Effector CD4-positive, alpha-beta T cell (primary cell): ENCODE measurements around the gene TSPOAP1.

ENCODE experiments used
- DNase-seq: peaks from one replicate; pipeline ENCODE4 v3.0.0-alpha.2; 2020

Gene TSPOAP1

DNA sequence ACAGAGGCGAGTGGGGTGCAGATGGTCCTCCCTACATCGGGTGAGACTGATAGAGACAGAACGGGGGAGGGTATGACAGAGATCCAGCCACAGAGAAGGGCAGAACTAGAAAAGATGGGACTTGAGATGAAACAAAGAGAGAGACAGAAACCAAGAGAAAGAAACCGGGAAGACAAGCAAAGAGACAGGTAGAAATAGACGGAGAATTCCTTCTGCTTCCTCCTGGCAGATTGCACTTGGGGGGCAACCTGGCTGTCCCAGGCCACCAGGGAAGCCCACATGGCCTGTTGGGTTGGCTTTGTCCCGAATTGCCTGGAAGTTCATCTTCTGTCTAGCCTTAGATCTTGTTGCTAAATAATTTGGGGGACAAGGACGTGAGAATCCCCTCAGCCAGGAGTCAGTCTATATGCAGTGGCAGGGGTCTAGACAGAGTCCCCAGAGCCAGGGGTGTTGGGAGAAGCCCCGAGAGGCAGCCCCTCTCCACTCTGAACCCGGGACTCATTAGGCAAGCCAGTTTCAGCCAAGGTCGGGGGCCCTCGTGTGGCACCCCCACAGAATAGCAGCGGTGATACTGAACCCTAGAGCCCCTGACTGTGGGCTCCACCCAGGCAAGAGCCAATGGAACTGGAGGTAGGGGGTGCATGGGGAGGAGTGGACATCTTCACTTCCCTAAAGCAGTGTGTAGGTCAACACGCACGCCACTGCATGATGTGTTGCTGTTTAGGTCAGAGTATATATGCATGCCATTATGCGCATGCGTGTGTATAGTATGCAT is 627 bp upstream of the TSPOAP1 start:
- DNase-seq: peak; percentile 55

GRCh38 chr17:58327363-58328194 is 1.0 kb downstream of the TSPOAP1 start:
- no peak for DNase-seq

DNA sequence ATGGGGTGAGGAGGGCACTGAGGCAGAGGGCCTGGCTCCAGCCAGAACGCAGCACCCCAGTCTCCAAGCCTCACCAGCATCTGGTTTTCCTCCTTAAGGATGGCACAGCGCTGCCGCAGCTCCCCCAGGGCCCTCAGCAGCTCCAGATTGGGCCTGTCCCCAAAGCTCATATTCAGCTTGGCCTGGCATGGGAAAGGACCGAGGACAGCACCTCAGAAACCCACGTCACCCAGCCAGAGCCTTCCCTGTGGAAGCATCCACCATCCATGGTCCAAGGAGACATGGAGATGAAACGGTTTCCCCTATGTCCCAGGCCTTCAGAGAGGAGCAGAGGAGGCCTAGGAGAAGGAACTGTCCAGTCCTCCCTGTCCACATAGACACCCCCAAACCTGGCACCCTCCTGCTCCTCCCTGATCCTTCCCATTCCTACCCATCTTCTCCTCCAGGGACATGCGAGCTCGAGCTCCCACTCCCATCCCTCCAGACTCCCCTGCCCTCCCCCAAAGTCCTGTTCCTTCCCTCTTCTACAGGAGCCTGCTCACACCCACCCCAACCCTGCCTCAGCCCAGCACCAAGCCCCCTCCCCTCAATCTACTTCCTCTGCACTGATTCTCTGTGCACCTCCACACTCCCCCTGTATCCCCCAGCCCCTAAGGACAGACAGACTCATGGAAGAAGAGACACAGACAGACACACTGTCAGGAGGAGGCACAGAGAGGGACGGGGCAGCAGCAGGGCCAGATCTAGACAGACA is 1.8 kb downstream of the TSPOAP1 start:
- no peak for DNase-seq

GRCh38 chr17:58325976-58326468 is 2.6 kb downstream of the TSPOAP1 start:
- no peak for DNase-seq

- no peak for DNase-seq
Observed at GRCh38 chr17:58325289-58325726, 3.3 kb downstream of the TSPOAP1 start.

GRCh38 chr17:58324409-58325288 is 3.9 kb downstream of the TSPOAP1 start:
- no peak for DNase-seq

- no peak for DNase-seq
Observed at GRCh38 chr17:58324056-58324408, 4.6 kb downstream of the TSPOAP1 start.

DNA sequence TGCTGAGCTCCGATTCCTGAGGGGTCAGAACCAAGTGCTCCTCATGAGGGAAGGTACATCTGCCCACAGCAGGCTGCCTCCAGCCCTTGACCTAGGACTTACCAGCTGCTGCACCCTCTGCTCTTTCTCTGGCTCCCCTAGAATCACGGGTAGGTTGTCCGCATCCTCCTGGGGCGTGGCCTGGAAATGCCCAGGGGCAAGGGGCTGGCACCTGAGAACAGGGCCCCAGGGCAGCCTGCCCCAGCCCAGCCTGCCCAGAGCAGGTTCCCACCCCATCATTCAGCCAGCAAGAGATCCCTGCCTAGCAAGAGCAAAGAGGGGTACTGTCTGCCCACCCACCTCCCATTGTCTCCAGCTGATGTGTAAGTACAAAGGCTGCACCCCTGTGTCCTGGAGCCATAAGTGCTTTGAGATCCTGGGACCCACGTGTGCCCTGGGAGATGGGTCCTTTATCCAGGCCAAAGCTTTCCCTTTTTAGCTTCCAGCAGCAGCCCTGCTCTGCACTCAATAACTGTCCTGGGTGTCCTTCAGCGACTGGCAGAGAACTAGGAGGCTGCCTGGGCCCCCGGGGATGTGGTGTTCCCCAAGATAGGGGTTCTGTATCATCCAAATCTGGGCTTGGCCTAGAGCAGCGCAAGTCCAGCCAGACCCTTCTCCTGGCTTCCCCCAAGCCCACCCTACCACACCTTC is 5.1 kb downstream of the TSPOAP1 start:
- no peak for DNase-seq

- no peak for DNase-seq
Observed at GRCh38 chr17:58322581-58323185, 5.9 kb downstream of the TSPOAP1 start.

DNA sequence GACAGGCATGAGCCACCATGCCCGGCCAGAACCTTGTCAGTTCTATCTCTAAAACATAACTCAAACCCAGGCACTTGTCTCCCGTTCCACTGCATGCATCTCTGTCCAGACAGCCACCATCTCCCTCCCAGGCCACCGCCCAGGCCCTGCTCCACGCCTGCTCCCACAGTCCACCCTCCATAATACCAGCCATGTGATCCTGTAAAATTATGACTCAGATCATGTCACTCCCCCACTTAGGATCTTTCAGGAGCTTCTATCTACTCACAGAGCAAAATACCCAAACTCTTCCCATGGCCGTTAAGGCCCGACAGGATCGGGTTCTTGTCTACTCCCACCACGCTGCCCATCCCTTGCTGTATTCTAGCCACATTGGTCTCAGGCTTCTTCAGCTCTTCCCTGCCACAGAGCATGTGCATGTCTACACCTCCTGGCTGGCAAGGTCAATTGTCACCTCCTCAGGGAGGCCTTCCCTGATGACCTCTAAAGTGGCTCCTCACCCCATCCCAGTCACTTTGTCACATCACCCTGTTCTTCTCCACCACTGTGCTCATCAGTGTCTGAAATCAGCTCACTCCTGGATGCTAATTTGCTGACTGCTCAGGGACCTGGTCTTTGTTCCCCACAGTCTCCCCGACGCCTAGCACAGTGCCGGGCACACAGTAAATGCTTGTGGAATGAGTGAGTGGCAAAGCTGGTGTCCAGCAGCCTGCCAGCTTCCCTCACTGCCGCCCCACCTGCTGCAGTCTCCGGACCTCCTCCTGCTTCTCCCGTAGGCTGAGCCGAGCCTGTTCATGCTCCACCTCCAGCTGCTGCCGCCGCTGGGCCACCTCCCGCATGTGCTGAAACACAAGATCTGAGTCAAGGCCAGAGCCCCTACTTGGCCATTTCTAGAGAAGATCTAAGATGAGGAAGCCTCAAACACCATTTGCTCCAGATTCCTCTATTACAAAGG is 6.7 kb downstream of the TSPOAP1 start:
- DNase-seq: no peak

DNA sequence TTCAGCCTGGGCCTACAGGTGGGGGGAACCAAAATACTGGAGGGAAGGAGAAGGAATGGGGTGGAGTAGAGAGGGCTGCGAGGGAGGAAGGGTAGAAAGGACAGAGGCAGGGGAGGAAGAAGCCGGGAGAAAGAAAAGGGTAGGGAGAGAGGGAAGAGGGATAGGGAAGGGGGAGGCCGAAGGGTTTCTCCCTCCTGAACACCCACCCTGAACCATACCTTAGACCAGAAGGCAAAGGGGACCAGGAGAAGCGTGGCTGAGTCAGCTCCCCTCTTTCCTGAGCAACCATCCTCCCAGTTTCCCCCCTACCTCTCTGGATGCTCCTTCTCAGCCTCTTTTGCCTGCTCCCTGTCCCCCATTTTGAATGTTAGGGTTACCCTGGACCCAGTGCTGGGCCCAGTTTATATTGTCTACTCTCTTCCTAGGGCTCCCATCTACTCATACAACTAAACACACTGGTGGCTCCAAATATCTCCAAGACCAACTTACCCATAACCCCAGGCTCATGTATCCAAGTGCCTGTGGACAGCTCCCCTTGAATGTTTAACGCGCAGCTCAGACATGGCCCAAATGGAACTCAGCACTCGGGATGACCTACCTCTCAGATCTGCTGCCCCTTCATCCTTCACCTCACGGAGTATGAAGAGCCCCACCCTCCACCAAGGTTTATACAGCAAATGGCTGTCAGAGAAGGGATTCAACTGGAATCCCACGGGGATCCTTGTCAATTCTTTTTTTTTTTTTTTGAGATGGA is 7.8 kb downstream of the TSPOAP1 start:
- no peak for DNase-seq

DNA sequence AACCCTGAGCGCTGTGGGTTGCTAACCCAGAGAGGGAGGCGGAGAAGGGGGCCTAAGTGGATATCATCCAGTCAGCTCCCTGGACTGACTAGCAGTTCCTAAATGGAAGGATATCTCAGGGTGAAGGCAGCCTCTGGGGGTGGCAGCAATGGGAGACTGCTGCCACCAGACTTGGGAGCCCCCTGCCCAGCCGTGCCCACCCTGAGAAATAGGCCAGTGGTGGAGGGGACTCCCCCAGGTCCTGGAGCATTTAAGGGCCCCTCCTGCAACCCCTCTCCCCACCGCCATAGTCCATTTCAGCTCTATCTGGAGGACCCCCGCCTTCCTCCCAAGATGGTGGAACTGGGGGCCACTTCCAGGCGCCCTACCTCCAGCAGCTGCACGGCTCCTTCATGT is 8.4 kb downstream of the TSPOAP1 start:
- DNase-seq: no peak

DNA sequence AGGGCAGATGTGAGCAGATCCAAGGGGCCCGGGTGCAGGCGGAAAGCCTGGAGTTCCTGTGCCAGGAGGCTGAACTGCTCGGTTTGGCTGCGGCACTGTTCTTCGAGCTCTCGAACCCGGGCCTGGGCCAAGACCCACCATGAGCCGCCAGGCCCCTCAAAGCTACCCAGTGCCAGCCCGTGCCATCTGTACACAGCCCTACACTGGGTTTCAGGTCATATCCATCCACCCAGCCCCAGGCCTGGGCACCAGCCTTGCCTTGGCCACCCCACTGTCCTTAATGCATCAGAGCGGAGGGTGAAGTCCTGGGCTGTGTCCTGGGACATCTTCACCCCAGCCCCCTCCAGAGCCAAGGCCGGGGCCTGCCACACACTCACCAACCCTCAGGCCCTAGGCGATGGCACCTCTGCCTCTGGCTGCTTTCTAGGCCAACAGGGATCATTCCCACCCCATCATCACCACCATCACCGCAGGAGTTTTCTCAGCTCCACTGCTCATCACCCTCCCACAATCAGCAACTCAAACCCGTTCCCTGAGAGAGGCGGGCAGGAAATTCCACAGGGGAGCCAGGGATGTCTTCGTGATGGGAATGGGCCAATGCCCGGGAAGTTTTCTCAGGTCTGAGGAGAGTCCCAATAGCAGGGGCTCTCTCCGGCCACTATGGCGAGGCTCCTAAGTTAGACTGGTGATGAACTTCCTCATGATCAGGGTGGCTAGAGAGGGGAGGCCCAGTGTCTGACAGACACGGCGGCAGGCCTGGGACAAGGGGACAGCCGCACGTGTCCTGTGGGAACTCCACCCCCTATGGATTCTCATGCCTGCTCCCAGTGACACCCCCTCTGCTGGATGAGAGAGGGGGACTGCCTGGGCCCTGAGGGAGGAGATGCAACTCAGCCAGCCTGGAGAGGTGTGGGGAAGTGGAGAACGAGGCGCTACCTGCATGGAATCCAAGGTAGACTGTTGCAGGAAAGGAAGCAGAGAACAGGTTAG is 9.1 kb downstream of the TSPOAP1 start:
- no peak for DNase-seq

DNA sequence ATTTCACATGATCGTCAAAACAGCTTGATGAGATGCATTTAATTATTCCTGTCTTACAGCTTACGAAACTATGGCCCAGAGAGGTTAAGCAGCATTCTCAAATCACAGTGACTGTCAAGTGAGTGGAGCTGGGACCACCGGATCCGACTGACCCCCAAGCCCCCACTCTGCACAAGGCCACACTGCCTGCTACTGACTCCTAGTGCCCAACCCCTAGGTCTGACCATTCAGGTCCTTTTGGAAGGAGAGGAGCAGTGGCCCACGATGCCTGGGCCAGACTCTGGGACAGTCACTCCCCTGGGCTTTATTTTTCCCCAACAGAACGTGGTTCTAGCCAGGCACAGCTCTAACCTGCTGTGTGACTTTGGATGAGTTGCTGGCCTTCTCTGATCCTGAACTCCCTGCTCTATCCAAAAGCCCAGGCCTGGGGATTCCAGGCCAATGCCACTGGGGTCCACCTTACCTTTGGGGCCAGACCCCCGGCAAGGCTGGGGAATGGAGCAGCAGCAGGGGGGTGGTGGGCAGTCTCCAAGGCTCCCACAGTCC is 9.9 kb downstream of the TSPOAP1 start:
- no peak for DNase-seq

GRCh38 chr17:58318065-58318481 is 10.5 kb downstream of the TSPOAP1 start:
- no peak for DNase-seq

DNA sequence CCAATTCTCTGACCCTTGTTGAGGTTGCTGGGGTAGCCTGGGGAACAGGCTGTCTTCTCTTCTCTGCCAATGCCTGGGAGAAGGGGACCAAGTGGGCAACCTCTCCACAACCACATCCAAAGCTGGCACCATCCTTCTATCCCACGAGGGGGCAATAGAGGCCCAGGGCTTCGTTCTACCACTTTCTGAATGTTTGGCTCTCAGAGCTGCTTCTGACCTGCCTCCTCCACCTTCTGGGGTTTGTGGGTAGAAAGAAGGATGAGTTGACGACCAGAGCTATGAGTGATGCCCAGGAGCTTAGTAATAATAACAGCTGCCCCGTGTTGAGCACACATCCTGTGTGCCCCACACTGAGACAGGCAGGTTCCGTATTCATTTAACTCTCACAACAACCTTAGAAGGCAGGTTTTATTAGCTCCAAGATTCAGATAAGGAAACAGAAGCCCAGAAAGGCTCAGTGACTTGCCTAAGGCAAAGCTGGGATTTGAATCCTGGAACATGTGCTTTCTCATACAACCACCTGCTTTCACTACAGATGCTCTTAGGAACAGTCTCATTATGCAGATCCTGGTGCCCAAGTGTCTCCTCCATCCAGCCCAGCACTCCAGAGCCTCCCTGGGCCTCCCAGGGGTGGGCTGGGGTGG is 11.1 kb downstream of the TSPOAP1 start:
- DNase-seq: peak; percentile 67
